B cell (primary cell): ENCODE results near the gene KRTAP10-3. TPM values are rescaled to one million over a fixed set of nuclear protein-coding genes. Genes with fewer than 3 reads are reported as not detected.

ENCODE experiments used
- ATAC-seq: fragments of 200-7000 bp; cut with Tn5 transposase; one replicate; pipeline ENCODE4 v1.10.0; 2021; ENCODE audit warnings: low read depth, mild to moderate bottlenecking, moderate number of reproducible peaks, moderate library complexity
- CTCF ChIA-PET: fragments of 350-600 bp; sonication (Branson Sonifier 250); formaldehyde crosslinking; loops from one replicate; lab custom pipeline; 2021; ENCODE audit warnings: antibody characterized with exemption, inconsistent platforms; lab: Charles Lee
- POLR2A ChIA-PET: fragments of 350-600 bp; sonication (Branson Sonifier 250); formaldehyde crosslinking; loops from one replicate; lab custom pipeline; 2021; ENCODE audit warnings: antibody characterized with exemption; lab: Charles Lee
- DNase-seq: peaks from one replicate; pipeline ENCODE4 v3.0.0; 2013
- H2AFZ ChIP-seq: 2 replicates; pipeline ENCODE4 v1.6.1; 2012; ENCODE audit warnings: mild to moderate bottlenecking, low read depth, low read length; ENCODE audit not compliant: insufficient read depth, poor library complexity, severe bottlenecking
- H3K27ac ChIP-seq, 2 donors: 1 replicate in 1 of 2; 2 replicates in 1 of 2; pipeline ENCODE4 v1.5.1; 2012 to 2013; ENCODE audit warnings: low read length in 2 of 2, mild to moderate bottlenecking in 2 of 2, moderate library complexity in 1 of 2
- H3K27me3 ChIP-seq, 4 experiments: fragments of 200-600 bp in 1 of 4; sonication (generic) in 1 of 4; replicated peaks in 1 of 4; 1 replicate in 2 of 4; 2 replicates in 2 of 4; pipeline versions ENCODE4 v1.6.1 to v1.7.0; 2013 to 2016; ENCODE audit warnings: low read length in 3 of 4, mild to moderate bottlenecking in 2 of 4, mixed read lengths in 1 of 4, moderate library complexity in 1 of 4; ENCODE audit not compliant: insufficient read depth in 4 of 4, control insufficient read depth in 3 of 4; ENCODE audit errors: control extremely low read depth in 1 of 4
- H3K36me3 ChIP-seq, 2 experiments: replicated peaks in 1 of 2; 1 replicate in 1 of 2; 2 replicates in 1 of 2; pipeline versions ENCODE4 v1.6.1 to v1.7.1; 2013; ENCODE audit warnings: low read length in 1 of 2; ENCODE audit not compliant: insufficient read depth in 2 of 2, control insufficient read depth in 1 of 2; ENCODE audit errors: control extremely low read depth in 1 of 2, extremely low read depth in 1 of 2
- H3K4me1 ChIP-seq, 2 donors: fragments of 200-600 bp in 1 of 2; sonication (generic) in 1 of 2; 1 replicate in 1 of 2; 2 replicates in 1 of 2; pipeline versions ENCODE4 v1.5.1 to v1.6.1; 2013 to 2017; ENCODE audit warnings: low read length in 2 of 2; ENCODE audit not compliant: control insufficient read depth in 2 of 2, insufficient read depth in 2 of 2
- H3K4me2 ChIP-seq: replicated peaks from 2 replicates; pipeline ENCODE3; 2012; ENCODE audit warnings: mild to moderate bottlenecking, low read depth, low read length; ENCODE audit not compliant: poor library complexity, severe bottlenecking
- H3K4me3 ChIP-seq, 5 experiments: fragments of 200-600 bp in 1 of 5; sonication (generic) in 1 of 5; 1 replicate in 3 of 5; 2 replicates in 2 of 5; pipeline versions ENCODE4 v1.5.1 to v1.7.0; 2011 to 2016; ENCODE audit warnings: low read length in 4 of 5, mild to moderate bottlenecking in 4 of 5, low read depth in 2 of 5, control low read depth in 1 of 5, moderate library complexity in 1 of 5; ENCODE audit not compliant: insufficient read depth in 1 of 5; ENCODE audit errors: control extremely low read depth in 1 of 5, extremely low read depth in 1 of 5
- H3K79me2 ChIP-seq: fragments of 200-600 bp; sonication (generic); one replicate; pipeline ENCODE4 v1.6.0; 2016; ENCODE audit warnings: low read length; ENCODE audit not compliant: control insufficient read depth, insufficient read depth
- H3K9ac ChIP-seq: fragments of 200-600 bp; sonication (generic); 2 replicates; pipeline ENCODE4 v1.6.1; 2017; ENCODE audit warnings: mild to moderate bottlenecking, low read length, moderate library complexity
- H3K9me3 ChIP-seq, 3 donors: one replicate each; pipeline versions ENCODE4 v1.6.1 to v1.7.1; 2013; ENCODE audit warnings: low read length in 2 of 3; ENCODE audit not compliant: control insufficient read depth in 2 of 3, insufficient read depth in 1 of 3; ENCODE audit errors: control extremely low read depth in 1 of 3
- H4K20me1 ChIP-seq: 2 replicates; pipeline ENCODE4 v1.6.0; 2012; ENCODE audit warnings: mild to moderate bottlenecking, low read length; ENCODE audit not compliant: insufficient read depth, control insufficient read depth, poor library complexity, severe bottlenecking
- H3K27ac Mint-ChIP-seq: one replicate; pipeline ENCODE4 v1.8.0; 2021; ENCODE audit warnings: mixed read lengths
- H3K27me3 Mint-ChIP-seq: one replicate; pipeline ENCODE4 v1.8.0; 2021; ENCODE audit warnings: mixed read lengths
- H3K4me1 Mint-ChIP-seq: one replicate; pipeline ENCODE4 v1.8.0; 2021; ENCODE audit warnings: mixed read lengths
- H3K4me3 Mint-ChIP-seq: one replicate; pipeline ENCODE4 v1.8.0; 2021; ENCODE audit warnings: mixed read lengths
- H3K9me3 Mint-ChIP-seq: one replicate; pipeline ENCODE4 v1.8.0; 2022; ENCODE audit warnings: mixed read lengths; ENCODE audit not compliant: insufficient read depth
- CTCF ChIP-seq: fragments of 200-600 bp; IDR thresholded peaks from one replicate; pipeline ENCODE4 v1.8.0; 2022; ENCODE audit warnings: antibody characterized with exemption, mild to moderate bottlenecking
- EZH2 ChIP-seq: IDR thresholded peaks from 2 replicates; pipeline ENCODE4 v1.6.1; 2012; ENCODE audit warnings: borderline replicate concordance, low read depth, mild to moderate bottlenecking, moderate library complexity, low read length; ENCODE audit not compliant: insufficient read depth, poor library complexity, severe bottlenecking
- WGBS: methylation state at CpG from one replicate; pipeline ENCODE4 v1.1.5; 2013; ENCODE audit warnings: missing lambda C conversion rate; ENCODE audit not compliant: insufficient coverage; 5-methylcytosine and 5-hydroxymethylcytosine counted together
- intact Hi-C: fragments of 100-400 bp; cut with micrococcal nuclease; formaldehyde crosslinking; loops from one replicate; pipeline ENCODE4 v1.10.0; 2022
- polyA plus RNA-seq: library from polyadenylated mRNA; depleted of rRNA; stranded (reverse); fragments of >200 nt; gene quantifications from 2 replicates; pipeline ENCODE4 v1.2.3, GENCODE V29; 2012
- total RNA-seq, 2 donors: library from RNA; stranded (reverse); fragments of 120-200 nt in 1 of 2; gene quantifications; 1 replicate in 1 of 2; 2 replicates in 1 of 2; pipeline versions ENCODE4 v1.2.3 to v1.2.4, GENCODE V29; 2013 to 2022

Gene KRTAP10-3
- total and polyA plus RNA-seq, 2 donors (not counting 1 experiment from before 2014, with no cell fraction given) = 0.40 TPM; not detected in 1

- DNase-seq (no peak), ATAC-seq (no peak)
- Mint-ChIP-seq H3K27me3 (peaks cover under 1% of the 10 kb centered on the region), H3K27ac (no peak overlapping the region), H3K4me1 (peaks cover 5% of the 10 kb centered on the region), H3K9me3 (no peaks in the 10 kb centered on the region), H3K4me3 (no peak overlapping the region)
- Histone ChIP-seq H3K4me1 (peaks cover 9 to 11% of the 10 kb centered on the region in 2 donors), H2AFZ (no peak overlapping the region), H3K9ac (no peak overlapping the region), H3K4me2 (no peak overlapping the region), H3K79me2 (no peaks in the 10 kb centered on the region), H4K20me1 (no peaks in the 10 kb centered on the region), H3K27ac (no peak overlapping the region), H3K4me3 (no peak overlapping the region), H3K27me3 (peaks cover 0 to 6% (median 0%) of the 10 kb centered on the region in 4 experiments), H3K9me3 (peaks cover 0 to 6% (median 0%) of the 10 kb centered on the region in 3 donors), H3K36me3 (no peaks in the 10 kb centered on the region)
- 92% methylated on average over 7 of the region's 11 CpGs for WGBS
- ChIA-PET CTCF (interaction anchor here (1.1 kb wide), 1 partner anchor 278 kb away, joined by 6 read pairs; no protein-coding TSS in a partner anchor), POLR2A (no interaction called here)
- TF ChIP-seq CTCF = no peak
- no peak for TF ChIP-seq EZH2
- intact Hi-C loops = loop anchor here (5.0 kb wide), 1 partner anchor 417 kb away; no protein-coding TSS in a partner anchor
These were observed 43.7 kb downstream of the KRTAP10-3 start for GRCh38 chr21:44514746-44515358.

GRCh38 chr21:44514218-44514520, 44.4 kb downstream of the KRTAP10-3 start:
- peaks cover 4% of the 10 kb centered on the region for H3K27me3 Mint-ChIP-seq
- intact Hi-C loops = loop anchor here (5.0 kb wide), 1 partner anchor 418 kb away; no protein-coding TSS in a partner anchor
- peaks cover 7% of the 10 kb centered on the region for H3K4me1 Mint-ChIP-seq

More at GRCh38 chr21:44514218-44514520, 44.4 kb downstream of the KRTAP10-3 start:
- no peak for TF ChIP-seq EZH2
- H2AFZ ChIP-seq = no peak overlapping the region
- H3K4me3 ChIP-seq = no peak overlapping the region
- no peaks in the 10 kb centered on the region for H3K79me2 ChIP-seq
- H3K27ac ChIP-seq = no peak overlapping the region
- H4K20me1 ChIP-seq = no peaks in the 10 kb centered on the region
- ATAC-seq = no peak
- ChIA-PET CTCF (interaction anchor here (1.1 kb wide), 1 partner anchor 279 kb away, joined by 6 read pairs; no protein-coding TSS in a partner anchor), POLR2A (no interaction called here)
- no peak overlapping the region for H3K9ac ChIP-seq
- H3K27me3 ChIP-seq = peaks cover 0 to 9% (median 2%) of the 10 kb centered on the region in 4 experiments
- H3K9me3 ChIP-seq = peaks cover 0 to 10% (median 0%) of the 10 kb centered on the region in 3 donors
- H3K4me1 ChIP-seq = peaks cover 9 to 11% of the 10 kb centered on the region in 2 donors
- no peaks in the 10 kb centered on the region for H3K36me3 ChIP-seq
- Mint-ChIP-seq H3K4me3 (no peak overlapping the region), H3K9me3 (no peaks in the 10 kb centered on the region), H3K27ac (no peak overlapping the region)
- no peak overlapping the region for H3K4me2 ChIP-seq
- no peak for DNase-seq
- 98% methylated on average over 7 of the region's 7 CpGs for WGBS
